Measurements from ENCODE around the gene KLK1.

Gene KLK1

DNA sequence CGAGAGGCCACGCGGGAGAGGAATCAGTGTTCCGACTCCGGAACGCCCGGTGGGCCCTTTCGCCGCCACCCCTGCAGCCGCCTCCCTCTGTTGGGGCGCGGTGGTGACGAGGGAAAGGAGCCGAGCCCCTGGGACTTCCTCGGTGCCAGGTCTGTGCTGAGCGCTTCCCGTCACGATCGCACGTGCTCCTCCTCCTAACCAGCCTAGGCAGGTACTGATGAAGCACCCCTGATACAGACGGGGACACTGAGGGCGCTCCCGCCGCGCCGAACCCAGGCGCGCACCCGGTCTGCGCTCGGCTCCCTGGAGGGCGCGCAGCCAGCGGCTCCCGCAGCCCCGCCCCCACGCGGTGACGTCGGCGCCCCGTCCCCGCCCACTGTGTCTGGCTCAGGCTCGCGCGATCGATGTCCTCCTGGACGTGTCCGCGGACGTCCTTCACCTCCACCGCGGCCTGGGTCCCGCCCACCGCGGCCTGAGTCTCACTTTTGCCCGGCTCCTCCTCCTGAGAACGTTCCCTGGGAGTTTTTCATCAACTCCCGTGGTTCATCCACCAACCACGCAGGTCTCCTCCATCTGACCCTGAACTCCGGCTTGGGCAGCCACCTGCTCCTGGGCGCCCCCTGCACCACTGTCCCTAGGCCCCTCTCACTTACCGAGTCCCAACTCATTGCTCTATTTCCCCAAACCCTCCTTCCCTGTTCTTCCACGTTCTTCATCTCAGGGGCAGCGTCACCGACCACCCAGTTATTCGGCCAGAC is 12.4 kb upstream of the KLK1 start:
- Histone ChIP-seq H3K27me3 (replicated peaks; ENCODE audit: control insufficient read depth, insufficient read depth, low read length) (no peaks in the 10 kb centered on the region), H3K4me3 (replicated peaks; ENCODE audit: low read depth, low read length) (peak overlapping the region; percentile 63), H3K36me3 (ENCODE audit: control insufficient read depth, insufficient read depth, low read length) (no peaks in the 10 kb centered on the region)
- DNase-seq (ENCODE audit: extremely low read depth, insufficient read length): peak; percentile 85
- TF ChIP-seq, protein P1, sequence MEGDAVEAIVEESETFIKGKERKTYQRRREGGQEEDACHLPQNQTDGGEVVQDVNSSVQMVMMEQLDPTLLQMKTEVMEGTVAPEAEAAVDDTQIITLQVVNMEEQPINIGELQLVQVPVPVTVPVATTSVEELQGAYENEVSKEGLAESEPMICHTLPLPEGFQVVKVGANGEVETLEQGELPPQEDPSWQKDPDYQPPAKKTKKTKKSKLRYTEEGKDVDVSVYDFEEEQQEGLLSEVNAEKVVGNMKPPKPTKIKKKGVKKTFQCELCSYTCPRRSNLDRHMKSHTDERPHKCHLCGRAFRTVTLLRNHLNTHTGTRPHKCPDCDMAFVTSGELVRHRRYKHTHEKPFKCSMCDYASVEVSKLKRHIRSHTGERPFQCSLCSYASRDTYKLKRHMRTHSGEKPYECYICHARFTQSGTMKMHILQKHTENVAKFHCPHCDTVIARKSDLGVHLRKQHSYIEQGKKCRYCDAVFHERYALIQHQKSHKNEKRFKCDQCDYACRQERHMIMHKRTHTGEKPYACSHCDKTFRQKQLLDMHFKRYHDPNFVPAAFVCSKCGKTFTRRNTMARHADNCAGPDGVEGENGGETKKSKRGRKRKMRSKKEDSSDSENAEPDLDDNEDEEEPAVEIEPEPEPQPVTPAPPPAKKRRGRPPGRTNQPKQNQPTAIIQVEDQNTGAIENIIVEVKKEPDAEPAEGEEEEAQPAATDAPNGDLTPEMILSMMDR (IDR thresholded peaks at IDR 0.05; ENCODE audit: insufficient read depth, low read length, poor library complexity, severe bottlenecking): no peak

DNA sequence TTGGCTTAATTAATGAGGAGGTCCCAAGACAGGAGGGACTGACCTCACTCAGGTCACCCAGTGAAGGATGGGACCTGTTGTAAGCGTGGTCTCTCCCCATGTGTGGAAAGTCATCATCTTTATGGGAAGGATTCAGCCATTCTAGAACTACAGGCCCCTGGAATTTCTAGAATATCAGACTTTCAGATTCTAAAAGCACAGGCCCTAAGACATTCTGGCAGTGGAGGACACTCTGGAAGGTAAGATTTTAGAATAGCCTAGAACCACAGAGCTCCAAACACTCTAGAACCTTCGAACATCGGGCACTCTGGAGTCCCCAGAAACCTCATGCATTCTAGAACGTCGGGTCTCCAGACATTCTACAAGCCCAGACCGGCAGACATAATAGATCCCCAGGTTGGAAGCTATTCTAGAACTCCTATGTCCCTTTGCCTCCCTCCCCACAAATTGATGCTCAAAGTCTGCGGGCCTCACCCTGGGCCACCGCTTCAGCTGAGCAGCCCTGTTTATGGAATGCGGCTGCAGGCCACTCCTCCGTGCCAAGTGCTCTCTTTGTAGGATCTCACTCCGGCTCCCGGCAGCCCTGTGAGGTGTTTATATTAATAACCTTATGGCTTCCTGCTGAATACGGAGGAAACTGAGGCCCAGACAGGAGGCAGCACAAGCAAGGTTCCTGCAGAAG is 11.7 kb upstream of the KLK1 start:
- TF ChIP-seq, protein P1 (IDR thresholded peaks at IDR 0.05; ENCODE audit: insufficient read depth, low read length, poor library complexity, severe bottlenecking): no peak
- Histone ChIP-seq H3K27me3 (replicated peaks; ENCODE audit: control insufficient read depth, insufficient read depth, low read length) (no peaks in the 10 kb centered on the region), H3K36me3 (ENCODE audit: control insufficient read depth, insufficient read depth, low read length) (no peaks in the 10 kb centered on the region), H3K4me3 (replicated peaks; ENCODE audit: low read depth, low read length) (peak overlapping the region; percentile 63)
- DNase-seq (ENCODE audit: extremely low read depth, insufficient read length): no peak

DNA sequence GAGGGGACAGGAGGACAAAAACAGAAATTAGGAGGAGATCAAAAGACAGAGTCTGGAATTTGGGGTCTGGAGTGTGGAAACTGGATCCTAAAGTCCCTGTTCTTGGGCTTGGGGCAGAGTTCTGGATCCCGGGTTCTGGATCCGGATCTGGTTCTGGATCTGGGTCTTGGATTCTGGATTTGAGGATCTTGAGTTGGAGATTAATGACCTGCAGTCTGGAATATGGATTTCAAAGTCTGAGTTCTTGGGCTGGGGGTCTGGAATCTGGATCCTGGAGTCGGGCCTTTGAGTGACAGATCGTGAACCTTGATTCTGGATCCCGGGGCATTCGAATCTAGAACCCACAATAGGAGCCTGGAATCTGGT is 10.2 kb upstream of the KLK1 start:
- TF ChIP-seq, protein P1 (IDR thresholded peaks at IDR 0.05; ENCODE audit: insufficient read depth, low read length, poor library complexity, severe bottlenecking): no peak
- no peaks in the 10 kb centered on the region for H3K36me3 ChIP-seq (ENCODE audit: control insufficient read depth, insufficient read depth, low read length)
- H3K27me3 ChIP-seq (replicated peaks; ENCODE audit: control insufficient read depth, insufficient read depth, low read length): no peaks in the 10 kb centered on the region
- no peak overlapping the region for H3K4me3 ChIP-seq (replicated peaks; ENCODE audit: low read depth, low read length)
- DNase-seq (ENCODE audit: extremely low read depth, insufficient read length): no peak

DNA sequence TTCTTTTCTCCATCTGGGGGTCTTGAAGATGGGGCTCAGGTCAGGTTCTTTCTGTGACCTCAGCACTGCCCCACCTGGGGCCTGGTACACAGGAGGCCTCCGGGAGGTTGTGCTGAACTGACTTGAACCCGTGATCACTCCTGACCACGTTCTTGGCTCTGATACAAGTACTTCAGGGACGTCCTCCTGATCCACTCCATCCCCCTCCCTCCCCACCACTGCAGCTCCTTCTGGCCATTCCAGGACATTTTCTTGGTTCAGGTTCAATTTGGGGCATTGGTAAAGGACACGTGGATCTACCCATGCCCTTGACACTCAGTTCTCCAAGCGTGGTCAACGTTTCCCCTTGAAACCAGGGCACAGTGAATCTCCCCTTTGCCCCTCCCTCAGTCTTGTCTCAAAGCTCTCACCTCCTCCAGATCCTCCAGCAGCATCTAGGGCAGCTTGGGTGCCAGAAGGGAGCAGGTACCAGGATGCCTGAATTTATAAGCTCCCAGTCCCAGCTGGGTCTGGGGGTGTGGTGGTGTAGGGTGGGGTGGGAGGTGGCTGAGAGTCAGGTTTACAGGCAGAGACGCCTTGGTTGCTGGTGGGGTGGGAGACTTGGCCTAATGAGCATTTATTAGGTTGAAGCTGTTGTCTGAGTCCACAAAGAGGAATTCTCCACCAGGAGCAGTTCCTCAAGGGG is 9.7 kb upstream of the KLK1 start, which contains the start of gene KLK15:
KLK15 (minus strand) TSS at position 458 of the 685 bp plus-strand sequence. CDS start 2,082 bp downstream, outside the sequence.
- Histone ChIP-seq H3K27me3 (replicated peaks; ENCODE audit: control insufficient read depth, insufficient read depth, low read length) (no peaks in the 10 kb centered on the region), H3K4me3 (replicated peaks; ENCODE audit: low read depth, low read length) (no peak within 1 kb of the TSS), H3K36me3 (ENCODE audit: control insufficient read depth, insufficient read depth, low read length) (no peaks in the 10 kb centered on the region)
- DNase-seq (ENCODE audit: extremely low read depth, insufficient read length): no peak
- TF ChIP-seq, protein P1 (IDR thresholded peaks at IDR 0.05; ENCODE audit: insufficient read depth, low read length, poor library complexity, severe bottlenecking): no peak

DNA sequence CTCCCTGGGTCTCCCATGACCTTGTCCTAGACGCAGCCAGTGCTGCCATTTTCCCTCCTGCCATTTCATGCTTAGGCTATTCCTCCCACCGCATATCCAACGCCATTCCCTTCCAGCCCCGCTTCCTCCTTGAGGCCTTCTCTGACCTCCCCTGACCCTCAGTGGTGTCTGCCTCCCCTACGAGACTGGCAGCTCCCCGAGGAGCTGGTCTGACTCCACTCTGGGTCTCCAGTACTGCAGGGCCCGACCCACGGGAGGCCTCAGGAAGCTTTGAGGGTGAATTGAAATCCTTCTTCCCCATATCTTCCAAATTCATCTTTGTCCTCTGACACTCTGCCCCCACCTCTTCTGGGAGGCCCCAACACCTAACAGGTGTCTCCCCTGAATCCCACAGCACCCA is 9.1 kb upstream of the KLK1 start:
- H3K4me3 ChIP-seq (replicated peaks; ENCODE audit: low read depth, low read length): no peak overlapping the region
- no peaks in the 10 kb centered on the region for H3K36me3 ChIP-seq (ENCODE audit: control insufficient read depth, insufficient read depth, low read length)
- TF ChIP-seq, protein P1 (IDR thresholded peaks at IDR 0.05; ENCODE audit: insufficient read depth, low read length, poor library complexity, severe bottlenecking): no peak
- H3K27me3 ChIP-seq (replicated peaks; ENCODE audit: control insufficient read depth, insufficient read depth, low read length): no peaks in the 10 kb centered on the region
- no peak for DNase-seq (ENCODE audit: extremely low read depth, insufficient read length)
